ENCODE measurements around the gene CWC22.

GRCh38 chr2:180001726-180002125, 5.4 kb downstream of the CWC22 start:
- TF ChIP-seq RAD21 (IDR thresholded peaks at IDR 0.05; ENCODE audit: low read length) (no peak), CTCF (IDR thresholded peaks at IDR 0.05) (peak; percentile 48), RCOR1 (IDR thresholded peaks at IDR 0.05; ENCODE audit: low read length) (no peak), YY1 (IDR thresholded peaks at IDR 0.05; ENCODE audit: low read depth) (no peak), USF1 (IDR thresholded peaks at IDR 0.05; ENCODE audit: borderline replicate concordance, low read depth) (no peak), GATA2 (CRISPR knock-in tag; IDR thresholded peaks at IDR 0.05) (no peak), EZH2phosphoT487 (IDR thresholded peaks at IDR 0.05; ENCODE audit: borderline replicate concordance, low read depth) (no peak), POLR2AphosphoS5 (IDR thresholded peaks at IDR 0.05; ENCODE audit: low read depth, low read length) (no peak), MAX (IDR thresholded peaks at IDR 0.05; ENCODE audit: low read depth) (no peak), EP300 (IDR thresholded peaks at IDR 0.05; ENCODE audit: borderline replicate concordance in 1 of 2, low read depth in 1 of 2, low read length in 1 of 2) (no peak), IRF3 (IDR thresholded peaks at IDR 0.05; ENCODE audit: low read depth, low read length) (no peak), TAF1 (IDR thresholded peaks at IDR 0.05; ENCODE audit: borderline replicate concordance, low read depth, low read length) (no peak), ELF1 (IDR thresholded peaks at IDR 0.05) (no peak), RFX5 (IDR thresholded peaks at IDR 0.05; ENCODE audit: low read length) (no peak)
